Measurements from ENCODE around the gene PTPRT.

PTPRT gene

GRCh38 chr20:42191140-42191860 is 998.4 kb downstream of the PTPRT start:
- Histone ChIP-seq H3K36me3 (no peaks in the 10 kb centered on the region), H3K4me3 (ENCODE audit: low read depth, low read length) (no peak overlapping the region), H3K27me3 (no peaks in the 10 kb centered on the region), H3K9me3 (no peaks in the 10 kb centered on the region), H3K4me1 (no peaks in the 10 kb centered on the region; the same call in 1 of the 2 replicates)
- DNase-seq, result peak; percentile 14
- peak; percentile 23; the same call in 1 of the 2 replicates for TF ChIP-seq CTCF (IDR thresholded peaks at IDR 0.05; ENCODE audit: low read depth, low read length)

GRCh38 chr20:42190084-42190483 is 999.6 kb downstream of the PTPRT start:
- no peak for DNase-seq
- no peak for TF ChIP-seq CTCF (IDR thresholded peaks at IDR 0.05; ENCODE audit: low read depth, low read length)
- no peaks in the 10 kb centered on the region; the same call in 1 of the 2 replicates for H3K4me1 ChIP-seq

GRCh38 chr20:42186337-42186736 is 1003.4 kb downstream of the PTPRT start:
- no peak for DNase-seq
- Histone ChIP-seq H3K9me3 (no peaks in the 10 kb centered on the region), H3K4me3 (ENCODE audit: low read depth, low read length) (no peak overlapping the region), H3K36me3 (no peaks in the 10 kb centered on the region), H3K4me1 (no peaks in the 10 kb centered on the region; the same call in 1 of the 2 replicates), H3K27me3 (peaks cover 3% of the 10 kb centered on the region; the same call in 1 of the 2 replicates)
- no peak for TF ChIP-seq CTCF (IDR thresholded peaks at IDR 0.05; ENCODE audit: low read depth, low read length)

More at GRCh38 chr20:42190084-42190483, 999.6 kb downstream of the PTPRT start:
- Histone ChIP-seq H3K4me3 (ENCODE audit: low read depth, low read length) (no peak overlapping the region), H3K27me3 (peaks cover 3% of the 10 kb centered on the region; the same call in 1 of the 2 replicates), H3K36me3 (no peaks in the 10 kb centered on the region), H3K9me3 (no peaks in the 10 kb centered on the region)

GRCh38 chr20:42183147-42183546 is 1006.6 kb downstream of the PTPRT start:
- no peaks in the 10 kb centered on the region for H3K9me3 ChIP-seq
- H3K36me3 ChIP-seq, result no peaks in the 10 kb centered on the region
- peaks cover 3% of the 10 kb centered on the region; the same call in 1 of the 2 replicates for H3K27me3 ChIP-seq
- DNase-seq, result no peak
- no peak for TF ChIP-seq CTCF (IDR thresholded peaks at IDR 0.05; ENCODE audit: low read depth, low read length)
- H3K4me1 ChIP-seq, result no peaks in the 10 kb centered on the region
- no peak overlapping the region for H3K4me3 ChIP-seq (ENCODE audit: low read depth, low read length)

GRCh38 chr20:42181064-42181463 is 1008.6 kb downstream of the PTPRT start:
- no peak overlapping the region for H3K4me3 ChIP-seq (ENCODE audit: low read depth, low read length)
- peaks cover 3% of the 10 kb centered on the region for H3K27me3 ChIP-seq

More at GRCh38 chr20:42181064-42181463, 1008.6 kb downstream of the PTPRT start:
- peak; percentile 45 for TF ChIP-seq CTCF (IDR thresholded peaks at IDR 0.05; ENCODE audit: low read depth, low read length)
- H3K4me1 ChIP-seq, result no peaks in the 10 kb centered on the region
- H3K9me3 ChIP-seq, result no peaks in the 10 kb centered on the region
- DNase-seq, result no peak
- no peaks in the 10 kb centered on the region for H3K36me3 ChIP-seq
